ENCODE measurements around the gene MAPK10.

Gene MAPK10

DNA sequence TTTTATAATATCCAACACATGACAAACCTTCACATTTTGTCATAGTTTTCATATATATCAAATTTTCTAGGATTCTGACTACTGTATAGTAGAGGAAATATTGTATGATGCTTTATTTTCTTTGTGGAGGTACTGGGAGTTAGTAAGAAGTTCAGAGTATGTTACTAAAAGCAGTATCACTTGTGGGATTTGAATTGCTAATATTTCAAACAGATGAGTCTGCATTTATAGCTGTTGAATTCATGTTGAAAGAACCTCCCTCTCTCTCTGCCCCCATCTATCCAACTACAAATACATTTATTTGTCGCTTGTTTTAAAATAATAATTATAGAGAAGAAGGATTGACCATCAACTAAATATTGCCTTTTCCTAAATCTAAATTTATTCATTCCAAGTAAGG is 29.8 kb upstream of the MAPK10 start:
- TF ChIP-seq SIN3A (IDR thresholded peaks at IDR 0.05; ENCODE audit: borderline replicate concordance, insufficient read depth, low read length) (no peak), POLR2AphosphoS5 (IDR thresholded peaks at IDR 0.05; ENCODE audit: low read depth, low read length) (no peak), FOXP2 (optimal IDR thresholded peaks at IDR 0.05; ENCODE audit: borderline replicate concordance, extremely low read depth, extremely low read length, insufficient read depth) (no peak), TAF1 (IDR thresholded peaks at IDR 0.05; ENCODE audit: borderline replicate concordance, insufficient read depth, low read length) (no peak)
- TF ChIP-seq, protein P1, sequence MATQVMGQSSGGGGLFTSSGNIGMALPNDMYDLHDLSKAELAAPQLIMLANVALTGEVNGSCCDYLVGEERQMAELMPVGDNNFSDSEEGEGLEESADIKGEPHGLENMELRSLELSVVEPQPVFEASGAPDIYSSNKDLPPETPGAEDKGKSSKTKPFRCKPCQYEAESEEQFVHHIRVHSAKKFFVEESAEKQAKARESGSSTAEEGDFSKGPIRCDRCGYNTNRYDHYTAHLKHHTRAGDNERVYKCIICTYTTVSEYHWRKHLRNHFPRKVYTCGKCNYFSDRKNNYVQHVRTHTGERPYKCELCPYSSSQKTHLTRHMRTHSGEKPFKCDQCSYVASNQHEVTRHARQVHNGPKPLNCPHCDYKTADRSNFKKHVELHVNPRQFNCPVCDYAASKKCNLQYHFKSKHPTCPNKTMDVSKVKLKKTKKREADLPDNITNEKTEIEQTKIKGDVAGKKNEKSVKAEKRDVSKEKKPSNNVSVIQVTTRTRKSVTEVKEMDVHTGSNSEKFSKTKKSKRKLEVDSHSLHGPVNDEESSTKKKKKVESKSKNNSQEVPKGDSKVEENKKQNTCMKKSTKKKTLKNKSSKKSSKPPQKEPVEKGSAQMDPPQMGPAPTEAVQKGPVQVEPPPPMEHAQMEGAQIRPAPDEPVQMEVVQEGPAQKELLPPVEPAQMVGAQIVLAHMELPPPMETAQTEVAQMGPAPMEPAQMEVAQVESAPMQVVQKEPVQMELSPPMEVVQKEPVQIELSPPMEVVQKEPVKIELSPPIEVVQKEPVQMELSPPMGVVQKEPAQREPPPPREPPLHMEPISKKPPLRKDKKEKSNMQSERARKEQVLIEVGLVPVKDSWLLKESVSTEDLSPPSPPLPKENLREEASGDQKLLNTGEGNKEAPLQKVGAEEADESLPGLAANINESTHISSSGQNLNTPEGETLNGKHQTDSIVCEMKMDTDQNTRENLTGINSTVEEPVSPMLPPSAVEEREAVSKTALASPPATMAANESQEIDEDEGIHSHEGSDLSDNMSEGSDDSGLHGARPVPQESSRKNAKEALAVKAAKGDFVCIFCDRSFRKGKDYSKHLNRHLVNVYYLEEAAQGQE (IDR thresholded peaks at IDR 0.05; ENCODE audit: insufficient read depth in 1 of 2, low read depth in 2 of 2, low read length in 2 of 2), result no peak

DNA sequence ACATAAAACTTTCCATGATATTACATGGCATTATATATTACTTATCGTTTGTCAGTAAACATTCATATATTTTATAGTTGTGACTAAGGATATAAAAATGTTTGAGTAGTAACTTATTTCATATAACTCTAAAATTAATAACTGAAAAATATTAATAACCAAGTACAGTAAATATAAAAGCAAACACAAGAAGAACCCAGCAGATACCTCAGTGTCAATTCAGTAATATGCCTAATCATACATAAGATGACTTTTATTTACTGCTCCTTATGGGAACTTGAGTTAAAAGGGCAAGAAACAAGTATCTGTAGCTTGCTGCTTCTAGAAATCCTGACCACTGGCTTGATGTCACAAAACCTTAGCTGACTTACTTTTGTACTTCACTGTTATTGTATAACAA is 28.4 kb upstream of the MAPK10 start:
- TF ChIP-seq, protein P1 (IDR thresholded peaks at IDR 0.05; ENCODE audit: insufficient read depth in 1 of 2, low read depth in 2 of 2, low read length in 2 of 2), result no peak
- TF ChIP-seq SIN3A (IDR thresholded peaks at IDR 0.05; ENCODE audit: borderline replicate concordance, insufficient read depth, low read length) (no peak), POLR2AphosphoS5 (IDR thresholded peaks at IDR 0.05; ENCODE audit: low read depth, low read length) (no peak), TAF1 (IDR thresholded peaks at IDR 0.05; ENCODE audit: borderline replicate concordance, insufficient read depth, low read length) (no peak)

DNA sequence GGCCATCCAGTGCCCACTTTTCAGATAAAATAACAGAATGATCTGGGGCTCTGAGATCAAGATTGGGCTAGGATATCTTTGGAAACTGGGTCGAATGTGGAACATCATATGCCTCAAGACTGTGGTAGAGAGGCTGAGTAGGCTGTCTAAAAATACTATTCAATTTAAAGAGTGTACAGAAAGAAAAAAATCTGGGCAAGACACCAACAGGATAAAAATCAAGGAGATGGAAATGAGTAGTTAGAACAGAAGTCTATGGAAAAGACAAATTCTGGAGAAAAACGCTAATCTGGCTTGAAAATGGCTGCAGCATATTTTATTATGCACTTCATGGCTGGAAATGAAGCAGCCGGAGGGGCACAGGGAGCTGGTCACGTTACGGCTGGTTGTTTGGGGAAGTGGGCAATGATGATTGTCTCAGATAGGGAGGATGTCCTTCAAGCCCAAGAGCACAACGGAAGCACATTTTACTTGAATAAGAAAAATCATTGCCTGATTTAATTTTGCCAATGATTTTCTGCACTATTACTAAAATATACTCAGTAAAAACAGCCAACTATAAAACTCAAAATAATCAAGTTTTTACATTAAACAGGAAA is 27.1 kb upstream of the MAPK10 start:
- no peak for TF ChIP-seq FOXP2 (optimal IDR thresholded peaks at IDR 0.05; ENCODE audit: borderline replicate concordance, extremely low read depth, extremely low read length, insufficient read depth)

- TF ChIP-seq FOXP2 (optimal IDR thresholded peaks at IDR 0.05; ENCODE audit: borderline replicate concordance, extremely low read depth, extremely low read length, insufficient read depth) (no peak), TAF1 (IDR thresholded peaks at IDR 0.05; ENCODE audit: borderline replicate concordance, insufficient read depth, low read length) (no peak), POLR2AphosphoS5 (IDR thresholded peaks at IDR 0.05; ENCODE audit: low read depth, low read length) (no peak), SIN3A (IDR thresholded peaks at IDR 0.05; ENCODE audit: borderline replicate concordance, insufficient read depth, low read length) (no peak)
- TF ChIP-seq, protein P1 (IDR thresholded peaks at IDR 0.05; ENCODE audit: insufficient read depth in 1 of 2, low read depth in 2 of 2, low read length in 2 of 2), result no peak
These were observed 26.3 kb upstream of the MAPK10 start for GRCh38 chr4:86386201-86386600.

DNA sequence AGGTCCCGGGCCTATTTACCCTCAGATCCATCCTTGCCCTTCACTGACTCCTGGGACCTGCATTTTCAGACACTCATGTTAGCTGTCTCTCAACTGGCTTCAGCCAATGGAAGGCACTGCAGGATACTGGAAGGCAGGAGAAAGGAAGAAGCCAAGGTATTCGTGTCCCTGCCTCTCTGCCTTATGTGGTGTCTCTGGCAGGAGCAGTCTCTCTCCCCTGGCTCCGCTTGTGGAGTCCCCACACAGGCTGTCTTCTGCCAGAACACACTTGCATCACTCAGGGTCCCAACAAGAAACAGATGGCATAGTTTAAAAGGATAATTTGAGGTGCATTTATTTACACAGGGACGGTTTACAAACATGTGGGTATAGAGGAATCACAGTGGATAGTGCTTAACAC is 21.6 kb upstream of the MAPK10 start:
- TF ChIP-seq POLR2AphosphoS5 (IDR thresholded peaks at IDR 0.05; ENCODE audit: low read depth, low read length) (no peak), FOXP2 (optimal IDR thresholded peaks at IDR 0.05; ENCODE audit: borderline replicate concordance, extremely low read depth, extremely low read length, insufficient read depth) (no peak)

- no peak for TF ChIP-seq POLR2AphosphoS5 (IDR thresholded peaks at IDR 0.05; ENCODE audit: low read depth, low read length)
- TF ChIP-seq, protein P1 (IDR thresholded peaks at IDR 0.05; ENCODE audit: insufficient read depth in 1 of 2, low read depth in 2 of 2, low read length in 2 of 2), result no peak
These were observed 20.4 kb upstream of the MAPK10 start for GRCh38 chr4:86380181-86380724.

All from PFSK-1 (cell line).